ENCODE measurements around the gene PTPN4. TPM values are rescaled to one million over a fixed set of nuclear protein-coding genes. Genes with fewer than 3 reads are reported as not detected.

Gene PTPN4
- total RNA-seq, 1 donor from 2014 or later, result 22.4 TPM

DNA sequence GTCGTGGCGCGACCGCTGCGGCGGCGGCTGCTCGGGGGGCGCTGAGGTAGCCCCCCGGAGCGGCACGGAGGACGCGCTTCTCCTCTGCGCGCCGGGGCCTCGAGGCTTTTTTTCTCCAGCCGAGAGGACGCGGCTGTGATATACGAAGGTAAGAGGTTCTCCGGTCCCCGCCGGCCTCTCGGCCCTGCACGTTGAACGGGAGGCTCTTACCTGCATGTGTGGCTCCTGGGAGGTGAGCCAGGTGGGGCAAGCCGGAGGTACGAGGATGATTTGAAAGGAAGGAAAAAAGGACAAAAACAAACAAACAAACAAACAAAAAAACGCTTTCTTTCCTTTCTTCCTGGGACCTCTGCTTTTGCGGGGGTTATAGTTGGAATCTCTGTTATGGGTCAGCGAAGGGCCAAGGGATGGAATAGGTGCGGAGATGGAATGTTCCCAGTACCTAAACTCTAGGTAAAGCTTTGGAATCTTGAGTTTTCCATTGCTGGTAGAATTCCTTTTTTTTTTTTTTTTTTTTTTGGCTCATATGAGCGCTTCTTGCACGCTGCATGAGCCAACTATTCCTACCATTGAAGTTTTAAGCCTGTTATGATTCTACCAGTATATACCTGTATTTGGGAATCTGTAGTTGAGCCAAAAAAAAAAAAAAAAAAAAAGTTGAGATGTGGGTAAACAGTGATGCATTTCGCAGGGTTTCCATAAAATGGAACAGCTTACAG lies 674 bp downstream of the PTPN4 start:
- peak; percentile 59 for DNase-seq (ENCODE audit: low spot score)

DNA sequence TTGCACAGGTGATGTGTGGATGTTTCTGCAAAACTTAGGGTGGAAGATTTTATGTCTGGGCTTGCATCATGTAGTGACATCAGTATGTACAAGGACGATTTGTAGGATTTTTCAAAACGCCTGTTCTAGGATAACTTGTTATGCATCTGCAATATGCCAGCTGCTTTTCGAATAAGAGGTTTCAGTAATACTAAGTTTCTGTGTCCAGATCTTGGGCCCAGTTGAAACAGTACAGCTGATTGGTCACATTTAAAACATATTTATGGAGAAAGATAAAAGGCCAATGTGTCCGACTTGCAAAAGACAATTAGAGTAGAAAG lies 1.2 kb downstream of the PTPN4 start:
- DNase-seq (ENCODE audit: low spot score) (no peak), ATAC-seq (no peak)

More for the DNA sequence above, 674 bp downstream of the PTPN4 start:
- peak; percentile 31 for ATAC-seq

DNA sequence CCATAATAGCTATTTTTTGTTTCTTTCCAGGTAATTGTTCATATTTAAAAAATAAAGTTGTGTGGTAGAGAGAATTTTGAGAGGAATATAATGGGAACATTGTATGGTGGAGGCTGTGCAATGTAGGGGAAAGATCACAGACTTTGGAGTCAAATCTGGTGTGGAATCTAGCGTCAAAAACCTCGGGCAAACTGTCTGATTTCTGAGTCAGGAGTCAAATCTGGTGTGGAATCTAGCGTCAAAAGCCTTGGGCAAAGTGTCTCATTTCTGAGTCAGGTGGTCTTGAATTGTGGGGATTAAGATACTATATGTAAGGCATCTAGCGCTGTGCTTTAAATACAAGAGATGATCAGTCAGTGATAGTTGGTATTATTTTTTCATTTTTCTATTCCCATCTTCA lies 5.1 kb downstream of the PTPN4 start:
- no peak for ATAC-seq
- DNase-seq (ENCODE audit: low spot score), result no peak

DNA sequence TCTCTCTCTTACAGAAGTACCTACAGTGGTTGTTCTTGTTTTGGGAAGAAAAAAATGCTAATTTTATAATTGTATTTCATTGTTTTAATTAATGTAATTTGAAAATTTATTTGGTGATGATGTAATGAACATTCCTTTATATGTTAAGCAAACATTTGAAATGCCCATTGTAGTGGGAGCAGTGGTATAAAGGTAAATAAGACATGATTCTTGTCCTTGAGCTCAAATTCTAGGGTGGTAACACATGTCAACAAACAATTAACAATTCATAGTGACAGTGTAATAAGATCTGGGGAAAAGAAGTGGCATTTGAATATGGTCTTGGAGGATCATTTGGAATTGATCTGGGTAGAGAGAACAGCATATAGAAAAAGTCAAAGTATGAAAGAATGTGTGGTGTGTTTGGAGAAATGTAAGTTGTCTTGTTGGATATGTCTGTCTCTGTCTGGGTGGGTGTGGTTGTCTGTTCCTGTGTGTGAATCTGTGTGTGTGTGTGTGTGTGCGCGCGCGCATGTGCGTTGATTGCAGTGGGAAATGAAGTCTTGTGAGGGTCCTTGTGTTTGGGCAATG lies 5.8 kb downstream of the PTPN4 start:
- ATAC-seq (no peak), DNase-seq (ENCODE audit: low spot score) (no peak)

DNA sequence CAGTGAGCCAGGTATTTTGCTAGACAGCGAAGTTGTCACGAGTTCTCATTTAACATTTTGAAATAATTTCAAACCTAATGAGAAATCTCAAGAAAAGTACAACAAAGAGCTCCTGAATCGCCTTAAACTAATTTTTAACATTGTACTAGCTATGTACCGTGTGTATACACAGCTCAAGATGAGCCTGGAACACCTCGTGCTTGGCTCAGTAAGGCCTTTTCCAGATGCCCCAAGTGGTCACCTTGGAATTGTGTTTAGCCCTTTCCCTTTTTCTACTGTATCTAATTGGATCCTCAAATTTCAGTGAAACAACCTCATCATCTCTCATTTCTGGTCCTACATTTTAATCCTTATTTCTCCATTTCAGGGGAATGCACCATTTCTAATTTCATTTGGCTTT lies 7.2 kb downstream of the PTPN4 start:
- no peak for ATAC-seq
- no peak for DNase-seq (ENCODE audit: low spot score)

DNA sequence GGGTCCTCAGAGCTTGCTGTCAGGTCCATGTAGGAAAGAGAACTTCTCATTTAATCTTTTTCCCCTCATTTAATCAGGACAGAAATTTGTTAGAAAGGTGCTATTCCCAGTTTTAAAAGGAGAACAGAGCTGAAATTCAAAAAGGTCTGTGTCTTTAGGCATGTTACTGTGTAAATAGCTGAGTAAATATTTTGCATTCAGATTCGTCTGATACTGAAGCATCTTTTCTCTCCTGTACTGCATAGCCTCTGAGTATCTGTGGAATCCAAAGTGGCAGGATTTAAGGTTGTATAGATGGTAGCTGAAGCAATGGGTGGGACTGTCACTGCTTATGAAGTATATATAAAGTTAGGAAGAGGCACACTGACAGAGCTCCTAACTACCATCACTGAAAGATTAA lies 9.0 kb downstream of the PTPN4 start:
- DNase-seq (ENCODE audit: low spot score) (no peak), ATAC-seq (peak; percentile 71)

DNA sequence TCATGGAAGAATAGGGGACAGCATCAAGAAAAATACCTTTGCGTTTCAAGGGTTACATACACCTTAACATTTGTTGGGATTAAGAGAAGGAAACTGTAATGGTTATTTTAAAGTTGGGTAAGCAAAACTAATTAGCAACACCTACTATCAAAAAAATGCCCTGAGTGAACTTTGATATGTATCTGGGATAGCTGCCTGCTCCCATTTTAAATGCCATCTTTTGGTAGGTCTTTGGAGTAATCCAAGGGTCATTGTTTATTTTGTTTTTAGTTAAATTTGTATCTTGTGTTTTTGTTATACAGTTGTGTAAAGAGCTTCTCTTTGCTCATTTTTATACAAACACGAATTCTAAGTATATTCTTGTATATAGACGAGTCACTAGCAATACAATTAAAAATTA lies 9.9 kb downstream of the PTPN4 start:
- DNase-seq (ENCODE audit: low spot score) (no peak), ATAC-seq (peak; percentile 81)

DNA sequence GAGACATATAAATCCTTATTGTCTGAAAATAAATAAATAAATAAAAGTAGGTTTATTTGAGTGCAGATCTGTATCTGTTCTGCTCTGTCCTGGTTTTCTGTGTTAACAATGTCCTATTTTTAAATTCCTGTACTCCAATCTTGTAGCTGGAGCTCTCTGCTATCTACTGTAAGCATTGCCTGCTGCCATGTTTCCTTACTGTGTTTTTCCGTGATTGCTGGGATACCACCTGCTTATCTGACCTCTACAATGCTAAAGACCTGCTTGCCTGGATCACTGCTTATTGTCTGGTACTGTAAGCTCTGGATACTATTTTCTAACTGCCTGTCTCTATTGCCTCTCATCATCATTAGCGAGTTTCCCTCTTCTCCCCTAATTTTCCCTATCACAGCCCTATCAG lies 11.6 kb downstream of the PTPN4 start:
- no peak for ATAC-seq
- no peak for DNase-seq (ENCODE audit: low spot score)

DNA sequence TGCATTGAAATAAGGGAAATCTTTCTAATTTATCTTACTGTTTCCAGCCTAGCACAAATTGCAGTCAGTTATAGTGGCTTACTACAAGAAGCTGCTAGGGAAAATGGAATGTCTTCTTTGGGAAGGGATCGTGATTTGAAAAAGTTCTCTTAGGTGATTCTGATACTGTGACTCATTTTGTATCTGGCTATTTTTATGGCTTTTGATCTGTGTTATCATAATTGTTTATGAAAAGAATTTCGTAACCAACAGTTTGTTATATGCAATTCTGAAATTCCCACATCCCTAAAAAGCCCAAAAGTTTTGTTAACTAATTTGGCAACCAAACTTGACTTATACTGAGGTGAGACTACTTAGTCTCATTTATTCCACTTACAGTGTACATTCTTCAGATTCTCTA lies 12.4 kb downstream of the PTPN4 start:
- ATAC-seq, result no peak
- no peak for DNase-seq (ENCODE audit: low spot score)

DNA sequence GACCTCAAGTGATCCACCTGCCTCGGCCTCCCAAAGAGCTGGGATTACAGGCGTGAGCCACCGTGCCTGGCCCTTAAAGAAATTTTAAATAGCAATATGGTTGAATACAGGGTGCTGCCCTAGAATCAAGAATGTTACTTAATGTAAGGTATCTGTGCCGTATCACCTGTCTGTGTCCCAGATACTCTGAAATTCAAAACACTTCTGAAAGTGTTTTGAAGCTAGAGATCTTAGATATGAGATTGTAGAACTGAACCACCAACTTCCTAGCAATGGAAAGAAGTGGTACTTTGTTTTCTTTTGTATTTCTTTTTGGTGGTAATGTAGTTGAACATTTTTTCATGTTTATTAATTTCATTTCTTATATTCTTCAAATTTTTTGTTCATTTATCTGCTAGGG lies 13.0 kb downstream of the PTPN4 start:
- DNase-seq (ENCODE audit: low spot score), result no peak
- no peak for ATAC-seq

DNA sequence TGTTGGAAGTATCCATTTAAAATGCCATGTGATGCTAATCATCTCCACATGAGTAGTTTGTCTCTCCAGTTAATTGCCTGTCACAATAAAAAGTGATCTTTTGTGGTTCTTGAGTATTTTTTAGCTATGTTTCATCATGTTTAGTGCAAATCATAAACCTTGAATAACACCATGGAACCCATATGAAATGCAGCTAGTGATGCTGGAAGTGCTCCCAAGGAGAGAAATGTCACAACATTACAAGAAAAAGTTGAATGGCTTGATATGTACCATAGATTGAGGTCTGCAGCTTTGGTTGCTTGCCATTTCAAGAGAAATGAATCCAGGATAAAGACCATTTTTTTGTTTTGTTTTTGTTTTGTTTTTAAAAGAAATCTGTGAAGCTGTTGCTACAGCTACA lies 14.3 kb downstream of the PTPN4 start:
- ATAC-seq (no peak), DNase-seq (ENCODE audit: low spot score) (no peak)

DNA sequence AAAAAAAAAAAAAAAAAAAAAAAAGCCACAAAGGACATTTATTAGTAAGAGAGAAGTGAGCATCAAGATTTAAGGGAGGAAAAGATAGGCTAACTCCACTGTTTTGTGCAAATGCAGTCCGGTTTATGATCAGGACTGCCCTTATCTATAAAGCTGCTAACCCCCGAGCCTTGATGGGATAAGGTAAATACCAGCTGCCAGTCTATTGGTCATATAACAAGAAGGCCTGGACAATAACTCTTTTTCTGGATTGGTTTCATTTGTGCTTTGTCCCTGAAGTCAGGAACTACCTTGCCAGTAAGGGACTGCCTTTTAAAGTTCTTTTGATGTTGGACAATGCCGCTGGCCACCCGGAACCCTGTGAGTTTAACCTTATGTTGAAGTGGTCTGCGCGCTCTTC lies 15.4 kb downstream of the PTPN4 start:
- ATAC-seq (no peak), DNase-seq (ENCODE audit: low spot score) (no peak)

DNA sequence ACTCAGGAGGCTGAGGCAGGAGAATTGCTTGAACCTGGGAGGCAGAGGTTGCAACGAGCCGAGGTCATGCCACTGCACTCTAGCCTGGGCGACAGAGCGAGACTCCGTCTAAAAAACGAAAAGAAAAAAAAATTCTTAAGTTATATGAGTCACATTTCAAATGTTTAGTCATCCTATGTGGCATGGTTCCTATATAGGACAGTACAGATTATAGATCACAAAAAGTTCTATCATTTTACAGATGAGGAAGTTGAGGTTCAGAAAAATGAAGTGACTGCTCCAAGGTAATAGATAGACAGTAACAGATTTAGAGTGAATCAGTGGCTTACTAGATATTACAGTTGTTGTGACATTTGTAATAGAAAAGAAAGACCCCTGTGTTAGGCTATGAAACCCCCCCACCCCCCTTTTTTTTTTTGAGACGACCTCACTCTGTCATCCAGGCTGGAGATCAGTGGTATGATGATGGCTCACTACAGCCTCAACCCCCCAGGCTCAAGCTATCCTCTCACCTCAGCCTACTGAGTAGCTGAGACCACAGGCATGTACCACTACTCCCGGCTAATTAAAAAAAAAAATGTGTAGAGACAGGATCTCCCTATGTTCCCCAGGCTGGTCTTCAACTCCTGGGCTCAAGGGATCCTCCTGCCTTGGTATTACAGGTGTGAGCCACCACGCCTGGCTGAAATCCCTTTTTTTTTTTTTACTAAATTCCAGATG lies 22.7 kb downstream of the PTPN4 start:
- DNase-seq (ENCODE audit: low spot score) (no peak), ATAC-seq (no peak)

DNA sequence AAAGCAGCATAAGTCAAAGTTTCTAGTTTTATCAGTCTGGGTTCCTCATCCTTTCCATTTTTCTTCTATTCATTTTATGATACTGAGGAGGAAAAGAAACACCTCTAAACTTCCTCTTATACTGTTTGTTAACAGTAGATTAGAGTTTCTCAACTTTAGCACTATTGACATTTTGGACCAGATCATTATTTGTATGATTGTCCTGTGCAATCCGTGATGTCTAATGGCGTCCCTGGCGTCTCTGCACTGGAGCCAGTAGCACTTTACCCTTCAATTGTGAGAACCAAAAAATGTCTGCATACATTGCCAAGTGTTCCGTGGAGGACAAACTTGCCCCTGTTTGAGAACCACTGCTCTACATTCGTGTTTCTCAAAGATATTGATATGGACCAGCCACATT lies 25.2 kb downstream of the PTPN4 start:
- DNase-seq (ENCODE audit: low spot score) (no peak), ATAC-seq (peak; percentile 70)

DNA sequence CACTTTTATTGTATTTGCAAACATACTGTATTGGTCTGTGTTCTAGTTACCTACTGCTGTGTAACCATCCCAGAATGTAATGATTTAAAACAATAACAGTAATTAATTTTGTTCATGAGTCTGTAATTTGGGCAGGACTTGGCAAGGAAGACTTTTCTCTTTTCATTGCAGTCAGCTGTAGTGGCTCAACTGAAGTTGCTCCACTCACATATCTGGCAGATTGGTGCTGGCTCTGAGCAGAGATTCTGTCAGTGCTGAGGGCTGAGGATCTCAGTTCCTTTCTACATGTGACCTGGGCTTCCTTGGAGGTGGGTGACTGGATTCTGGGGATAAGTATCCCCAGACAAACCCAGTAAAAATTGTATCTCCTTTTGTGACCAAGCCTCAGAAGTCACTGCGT lies 26.6 kb downstream of the PTPN4 start:
- DNase-seq (ENCODE audit: low spot score), result no peak
- no peak for ATAC-seq

DNA sequence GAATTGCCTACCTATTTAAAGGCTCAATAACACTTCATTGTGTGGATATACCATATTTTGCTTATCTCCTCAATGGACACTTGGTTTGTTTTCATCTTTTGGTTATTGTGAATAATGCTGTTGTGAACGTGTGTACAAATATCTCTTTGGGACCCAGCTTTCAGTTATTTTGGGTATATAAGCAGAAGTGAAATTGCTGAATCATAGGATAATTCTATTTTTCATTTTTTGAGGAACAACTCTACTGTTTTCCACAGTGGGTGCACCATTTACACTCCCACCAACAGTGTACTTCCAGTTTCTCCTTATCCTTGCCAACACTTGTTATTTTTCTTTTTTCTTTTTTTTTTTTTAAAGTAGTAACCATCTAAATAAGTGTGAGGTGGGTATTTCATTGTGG lies 29.0 kb downstream of the PTPN4 start:
- DNase-seq (ENCODE audit: low spot score) (no peak), ATAC-seq (no peak)

DNA sequence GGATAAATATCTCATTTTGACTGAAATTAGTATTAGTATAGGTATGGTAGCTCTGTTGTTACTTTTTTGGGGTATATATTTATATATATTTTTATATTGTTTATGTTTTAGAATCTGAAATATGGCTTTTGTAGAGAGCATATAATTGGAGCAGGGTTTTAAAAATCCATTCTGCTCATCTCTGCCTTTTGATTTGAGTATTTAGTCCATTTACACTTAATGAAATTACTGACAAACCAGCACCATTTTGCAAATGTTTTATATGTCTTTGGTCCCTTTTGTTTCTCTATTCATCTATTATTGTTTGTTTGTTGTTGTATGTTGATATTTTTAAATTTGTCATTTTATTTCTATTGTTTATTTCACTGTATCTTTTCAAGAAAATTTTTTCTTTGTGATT lies 30.7 kb downstream of the PTPN4 start:
- ATAC-seq (no peak), DNase-seq (ENCODE audit: low spot score) (no peak)

DNA sequence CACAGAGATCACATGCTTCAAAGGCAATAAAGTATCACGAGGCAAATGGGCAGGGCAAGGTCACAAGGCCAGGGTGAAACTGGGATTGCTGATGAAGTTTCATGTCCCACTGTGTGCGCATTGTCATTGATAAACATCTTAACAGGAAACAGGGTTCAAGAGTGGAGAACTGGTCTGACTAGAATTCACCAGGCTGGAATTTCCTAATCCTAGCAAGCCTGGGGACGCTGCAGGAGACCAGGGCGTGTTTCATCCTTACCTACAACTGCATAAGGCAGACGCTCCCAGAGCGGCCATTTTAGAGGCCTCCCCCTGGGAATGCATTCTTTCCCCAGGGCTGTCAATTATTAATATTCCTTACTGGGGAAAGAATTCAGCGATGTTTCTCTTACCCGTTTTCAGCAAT lies 33.2 kb downstream of the PTPN4 start:
- ATAC-seq, result no peak
- DNase-seq (ENCODE audit: low spot score), result no peak

DNA sequence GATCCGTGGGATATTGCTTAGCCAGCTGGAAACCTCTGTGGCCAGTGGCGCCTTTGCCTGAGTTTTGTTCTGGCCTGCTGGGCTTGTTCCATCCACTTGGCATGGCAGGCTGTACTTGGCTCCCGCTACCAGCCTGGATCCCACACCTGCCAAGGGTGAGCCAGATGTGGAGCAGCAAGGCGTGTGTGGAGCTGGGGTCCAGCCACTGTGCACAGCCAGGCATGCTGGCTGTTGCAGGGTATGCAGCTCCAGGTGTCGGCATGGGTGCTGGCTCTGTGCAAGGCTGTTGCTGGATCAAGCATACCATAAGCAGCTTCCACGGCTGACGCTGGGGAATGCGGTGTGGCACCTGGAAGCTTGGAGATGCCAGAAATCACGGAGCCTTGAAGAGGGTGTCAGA lies 34.5 kb downstream of the PTPN4 start:
- no peak for DNase-seq (ENCODE audit: low spot score)
- no peak for ATAC-seq

DNA sequence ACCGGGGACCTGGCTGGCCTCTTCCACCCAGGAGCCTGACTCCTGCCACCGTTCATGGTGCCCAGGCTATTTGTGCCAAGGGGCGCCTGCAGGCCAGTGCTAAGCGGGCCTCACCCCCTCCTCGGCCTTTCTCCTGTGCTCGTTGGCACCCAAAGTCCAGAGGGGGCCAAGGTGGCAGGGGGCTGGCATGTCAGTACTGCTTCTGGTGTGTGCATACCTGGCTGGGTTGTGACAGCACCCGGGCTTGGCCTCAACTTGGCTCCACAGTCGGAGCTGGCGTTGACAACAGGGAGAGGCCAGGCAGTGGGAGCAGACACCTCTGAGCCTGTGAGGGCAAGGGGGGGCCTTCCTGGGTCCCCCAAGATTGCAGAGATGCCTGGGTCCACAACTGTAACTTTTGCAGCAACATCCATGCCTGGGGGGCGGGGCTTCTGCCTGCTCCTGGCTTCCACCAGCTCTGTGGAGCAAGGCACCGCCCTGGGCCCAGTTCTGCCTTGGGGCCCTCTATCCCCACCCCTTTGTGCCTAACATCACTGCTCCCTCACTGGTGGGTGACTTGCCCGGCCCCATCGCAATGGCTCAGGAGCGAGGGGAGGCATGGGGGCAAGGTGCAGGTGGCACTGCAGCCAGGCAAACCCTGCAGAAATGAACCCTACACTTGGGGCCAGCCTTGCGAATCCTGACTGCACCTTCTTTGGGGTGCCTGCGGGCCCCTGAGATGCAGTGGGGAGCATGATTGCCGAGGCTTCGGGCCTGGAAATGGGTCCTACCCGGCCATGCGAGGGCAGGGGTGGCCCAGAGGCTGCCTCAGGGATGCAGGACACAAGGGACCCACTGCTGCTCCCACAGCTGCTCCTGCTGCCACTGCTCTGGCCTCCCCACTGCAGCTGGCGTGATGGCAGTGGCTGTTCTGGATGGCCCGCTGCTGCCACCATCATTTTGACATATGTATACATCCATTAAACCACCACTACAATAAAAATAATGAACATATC lies 35.9 kb downstream of the PTPN4 start:
- DNase-seq (ENCODE audit: low spot score) (no peak), ATAC-seq (no peak)

DNA sequence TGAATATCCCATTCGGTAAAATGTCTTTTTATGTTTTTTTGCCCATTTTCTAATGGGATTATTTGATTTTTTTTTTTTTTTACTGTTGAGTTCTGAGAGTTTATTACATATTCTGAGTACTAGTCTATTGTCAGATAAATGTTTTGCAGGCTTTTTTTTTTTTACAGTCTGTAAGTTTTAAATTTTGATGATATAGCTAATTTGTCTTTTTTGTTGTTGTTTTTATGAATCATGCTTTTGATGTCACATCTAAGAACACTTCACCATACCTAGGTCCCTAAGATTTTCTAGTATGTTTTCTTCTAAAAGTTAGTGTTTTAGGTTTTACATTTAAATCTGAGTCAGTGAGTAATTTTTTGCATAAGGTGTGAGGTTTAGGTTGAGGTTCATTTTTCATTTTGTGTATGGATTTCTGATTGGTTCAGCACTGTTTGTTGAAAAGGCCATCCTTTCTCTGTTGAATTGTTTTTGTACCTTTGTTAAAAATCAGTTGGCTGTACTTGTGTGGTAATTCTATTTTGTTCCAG lies 40.7 kb downstream of the PTPN4 start:
- DNase-seq (ENCODE audit: low spot score) (no peak), ATAC-seq (no peak)

All from left lobe of liver (tissue), 2 donors.